Astrocyte (in vitro differentiated cells and primary cell): ENCODE results near the gene PTGIS. TPM values are rescaled to one million over a fixed set of nuclear protein-coding genes. Genes with fewer than 3 reads are reported as not detected.

ENCODE experiments used
- DNase-seq: peaks from one replicate; pipeline ENCODE4 v3.0.0-alpha.2; 2010; ENCODE audit warnings: low read depth
- FAIRE-seq: peaks from 2 replicates; lab custom pipeline; 2011; peaks lifted over from hg19 to GRCh38; lab: Jason Lieb, UNC
- H2AFZ ChIP-seq: 2 replicates; pipeline ENCODE4 v1.6.0; 2012; ENCODE audit warnings: low read depth, low read length, inconsistent platforms
- H3K27ac ChIP-seq: 2 replicates; pipeline ENCODE4 v1.5.1; 2011; ENCODE audit warnings: low read depth, low read length, inconsistent platforms
- H3K27me3 ChIP-seq: 2 replicates; pipeline ENCODE4 v1.6.0; 2011; ENCODE audit warnings: low read length, inconsistent platforms; ENCODE audit not compliant: insufficient read depth
- H3K36me3 ChIP-seq: 2 replicates; pipeline ENCODE4 v1.5.1; 2011; ENCODE audit warnings: low read length, inconsistent platforms; ENCODE audit not compliant: insufficient read depth
- H3K4me1 ChIP-seq: 2 replicates; pipeline ENCODE4 v1.5.1; 2011; ENCODE audit warnings: low read length, inconsistent platforms; ENCODE audit not compliant: insufficient read depth
- H3K4me2 ChIP-seq: 2 replicates; pipeline ENCODE4 v1.6.0; 2012; ENCODE audit warnings: low read length, inconsistent platforms
- H3K4me3 ChIP-seq: 2 replicates; pipeline ENCODE4 v1.5.1; 2011; ENCODE audit warnings: low read depth, mild to moderate bottlenecking, low read length, inconsistent platforms; ENCODE audit not compliant: insufficient read depth
- H3K79me2 ChIP-seq: 2 replicates; pipeline ENCODE4 v1.6.0; 2012; ENCODE audit warnings: mild to moderate bottlenecking, low read length, inconsistent platforms; ENCODE audit not compliant: insufficient read depth
- H3K9ac ChIP-seq: 2 replicates; pipeline ENCODE4 v1.6.0; 2012; ENCODE audit warnings: mild to moderate bottlenecking, low read length, inconsistent platforms
- H3K9me3 ChIP-seq: 2 replicates; pipeline ENCODE4 v1.5.1; 2012; ENCODE audit warnings: low read depth, mild to moderate bottlenecking, low read length, inconsistent platforms; ENCODE audit not compliant: insufficient read depth
- H4K20me1 ChIP-seq: 2 replicates; pipeline ENCODE4 v1.6.0; 2012; ENCODE audit warnings: low read length, inconsistent platforms; ENCODE audit not compliant: insufficient read depth
- H3K27ac Mint-ChIP-seq: one replicate; pipeline ENCODE4 v1.8.0; 2021; ENCODE audit warnings: mild to moderate bottlenecking, mixed read lengths; ENCODE audit not compliant: unreplicated experiment
- H3K27me3 Mint-ChIP-seq: one replicate; pipeline ENCODE4 v1.8.0; 2021; ENCODE audit warnings: low read depth, mixed read lengths; ENCODE audit not compliant: unreplicated experiment
- H3K36me3 Mint-ChIP-seq: one replicate; pipeline ENCODE4 v1.8.0; 2021; ENCODE audit warnings: low read depth, mixed read lengths; ENCODE audit not compliant: unreplicated experiment
- H3K4me1 Mint-ChIP-seq: one replicate; pipeline ENCODE4 v1.8.0; 2021; ENCODE audit warnings: low read depth, mixed read lengths; ENCODE audit not compliant: unreplicated experiment
- H3K4me3 Mint-ChIP-seq: one replicate; pipeline ENCODE4 v1.8.0; 2021; ENCODE audit warnings: mild to moderate bottlenecking, moderate library complexity, mixed read lengths; ENCODE audit not compliant: unreplicated experiment
- H3K9me3 Mint-ChIP-seq: one replicate; pipeline ENCODE4 v1.8.0; 2021; ENCODE audit warnings: mild to moderate bottlenecking, mixed read lengths; ENCODE audit not compliant: unreplicated experiment
- CTCF ChIP-seq: IDR thresholded peaks from 2 replicates; pipeline ENCODE4 v1.5.1; 2011; ENCODE audit warnings: low read depth, mild to moderate bottlenecking, inconsistent platforms, low read length, moderate library complexity; ENCODE audit not compliant: insufficient read depth
- EZH2 ChIP-seq: IDR thresholded peaks from 2 replicates; pipeline ENCODE4 v1.6.1; 2012; ENCODE audit warnings: mild to moderate bottlenecking, low read length, inconsistent platforms; ENCODE audit not compliant: insufficient read depth
- total RNA-seq: library from RNA; stranded (reverse); gene quantifications from 2 replicates; pipeline ENCODE4 v1.2.1, GENCODE V29; 2021

Gene PTGIS
- total RNA-seq, 1 donor from 2014 or later: 1.9 TPM

GRCh38 chr20:49459684-49460083 is 108.3 kb downstream of the PTGIS start:
- Histone ChIP-seq H3K27me3 (peaks cover 27% of the 10 kb centered on the region), H2AFZ (no peak overlapping the region), H4K20me1 (no peaks in the 10 kb centered on the region), H3K4me2 (no peak overlapping the region), H3K4me1 (peaks cover 3% of the 10 kb centered on the region), H3K27ac (no peak overlapping the region), H3K36me3 (no peaks in the 10 kb centered on the region), H3K79me2 (no peaks in the 10 kb centered on the region), H3K9me3 (no peaks in the 10 kb centered on the region), H3K9ac (no peak overlapping the region), H3K4me3 (no peak overlapping the region)
- no peak for FAIRE-seq
- no peak overlapping the region for H3K27ac Mint-ChIP-seq
- H3K9me3 Mint-ChIP-seq: no peaks in the 10 kb centered on the region
- no peaks in the 10 kb centered on the region for H3K36me3 Mint-ChIP-seq
- no peaks in the 10 kb centered on the region for H3K4me1 Mint-ChIP-seq
- no peak overlapping the region for H3K4me3 Mint-ChIP-seq
- DNase-seq: no peak
- peaks cover 64% of the 10 kb centered on the region for H3K27me3 Mint-ChIP-seq
- TF ChIP-seq EZH2: no peak
- TF ChIP-seq CTCF: no peak

GRCh38 chr20:49457444-49457843 is 110.5 kb downstream of the PTGIS start:
- Mint-ChIP-seq H3K27me3 (peaks cover 68% of the 10 kb centered on the region), H3K36me3 (no peaks in the 10 kb centered on the region)

More at GRCh38 chr20:49457444-49457843, 110.5 kb downstream of the PTGIS start:
- no peak overlapping the region for H2AFZ ChIP-seq
- FAIRE-seq: no peak
- no peak overlapping the region for H3K4me3 Mint-ChIP-seq
- no peak overlapping the region for H3K4me3 ChIP-seq
- no peak overlapping the region for H3K4me2 ChIP-seq
- no peaks in the 10 kb centered on the region for H3K79me2 ChIP-seq
- H3K27me3 ChIP-seq: peaks cover 26% of the 10 kb centered on the region
- H3K4me1 Mint-ChIP-seq: no peaks in the 10 kb centered on the region
- H3K36me3 ChIP-seq: no peaks in the 10 kb centered on the region
- no peak overlapping the region for H3K27ac Mint-ChIP-seq
- no peak overlapping the region for H3K27ac ChIP-seq
- TF ChIP-seq CTCF: no peak
- no peaks in the 10 kb centered on the region for H3K9me3 Mint-ChIP-seq
- H3K4me1 ChIP-seq: peaks cover 3% of the 10 kb centered on the region
- H4K20me1 ChIP-seq: no peaks in the 10 kb centered on the region
- H3K9me3 ChIP-seq: no peaks in the 10 kb centered on the region
- DNase-seq: no peak
- H3K9ac ChIP-seq: no peak overlapping the region
